CD4-positive, alpha-beta memory T cell (primary cell): ENCODE measurements around the gene CT55. TPM values are rescaled to one million over a fixed set of nuclear protein-coding genes. Genes with fewer than 3 reads are reported as not detected.
"Not testable (repeated sequence)": the region's sequence is repeated elsewhere in the genome, so short reads cannot be mapped to it uniquely, and the experiment has no call there.

ENCODE experiments used
- CTCF ChIA-PET: fragments of 350-600 bp; sonication (Branson Sonifier 250); formaldehyde crosslinking; loops from one replicate; lab custom pipeline; 2021; ENCODE audit warnings: inconsistent platforms; ENCODE audit not compliant: partially characterized antibody; lab: Charles Lee
- POLR2A ChIA-PET: fragments of 350-600 bp; sonication (Branson Sonifier 250); formaldehyde crosslinking; loops from one replicate; lab custom pipeline; 2021; ENCODE audit not compliant: partially characterized antibody; lab: Charles Lee
- DNase-seq, 5 donors: peaks; one replicate each; pipeline versions ENCODE4 v3.0.0 to v3.0.0-alpha.2; 2020 to 2022; ENCODE audit warnings: mixed read lengths in 1 of 5
- H3K27ac ChIP-seq: one replicate; pipeline ENCODE4 v1.7.0; 2013; ENCODE audit warnings: low read depth, low read length
- H3K27me3 ChIP-seq: 2 replicates; pipeline ENCODE4 v1.7.0; 2013; ENCODE audit warnings: mild to moderate bottlenecking, low read length, moderate library complexity; ENCODE audit not compliant: insufficient read depth
- H3K36me3 ChIP-seq: 2 replicates; pipeline ENCODE4 v1.7.0; 2013; ENCODE audit warnings: mild to moderate bottlenecking, low read length, moderate library complexity; ENCODE audit not compliant: insufficient read depth
- H3K4me1 ChIP-seq: 2 replicates; pipeline ENCODE4 v1.7.0; 2013; ENCODE audit warnings: mild to moderate bottlenecking, low read length, moderate library complexity; ENCODE audit not compliant: insufficient read depth
- H3K4me3 ChIP-seq, 2 donors: one replicate each; pipeline ENCODE4 v1.7.0; 2013; ENCODE audit warnings: low read length in 2 of 2, mild to moderate bottlenecking in 1 of 2
- H3K9me3 ChIP-seq, 2 donors: one replicate each; pipeline ENCODE4 v1.7.0; 2013; ENCODE audit warnings: low read length in 2 of 2, control low read depth in 1 of 2; ENCODE audit not compliant: control insufficient read depth in 1 of 2
- H3K27ac Mint-ChIP-seq, 7 donors: one replicate each; pipeline ENCODE4 v1.8.0; 2020 to 2021; ENCODE audit warnings: mixed read lengths in 7 of 7, mild to moderate bottlenecking in 6 of 7, inconsistent platforms in 3 of 7, moderate library complexity in 3 of 7
- H3K27me3 Mint-ChIP-seq, 2 donors: one replicate each; pipeline ENCODE4 v1.8.0; 2020 to 2021; ENCODE audit warnings: mixed read lengths in 2 of 2
- H3K36me3 Mint-ChIP-seq, 2 donors: one replicate each; pipeline ENCODE4 v1.8.0; 2020 to 2021; ENCODE audit warnings: mixed read lengths in 2 of 2, inconsistent platforms in 1 of 2, mild to moderate bottlenecking in 1 of 2
- H3K4me1 Mint-ChIP-seq, 4 donors: one replicate each; pipeline ENCODE4 v1.8.0; 2020 to 2021; ENCODE audit warnings: mixed read lengths in 4 of 4, mild to moderate bottlenecking in 1 of 4
- H3K4me3 Mint-ChIP-seq, 8 donors: one replicate each; pipeline ENCODE4 v1.8.0; 2020 to 2021; ENCODE audit warnings: mixed read lengths in 8 of 8, mild to moderate bottlenecking in 7 of 8, moderate library complexity in 6 of 8, inconsistent platforms in 3 of 8
- H3K9me3 Mint-ChIP-seq, 8 donors: one replicate each; pipeline ENCODE4 v1.8.0; 2020 to 2021; ENCODE audit warnings: mixed read lengths in 8 of 8, mild to moderate bottlenecking in 5 of 8, inconsistent platforms in 3 of 8, moderate library complexity in 1 of 8
- intact Hi-C: fragments of 100-400 bp; cut with micrococcal nuclease; formaldehyde crosslinking; loops from one replicate; pipeline ENCODE4 v1.15.1; 2023
- polyA plus RNA-seq, 2 donors: library from polyadenylated mRNA; unstranded; fragments of 300-500 nt; fragmentation: Illumina TruSeq; gene quantifications; one replicate each; pipeline ENCODE4 v1.2.3, GENCODE V29; 2021
- total RNA-seq, 2 experiments: library from RNA; stranded (reverse); gene quantifications; one replicate each; pipeline ENCODE4 v1.2.3, GENCODE V29; 2021

The CT55 gene
- total and polyA plus RNA-seq, 4 experiments from 2014 or later: not detected

DNA sequence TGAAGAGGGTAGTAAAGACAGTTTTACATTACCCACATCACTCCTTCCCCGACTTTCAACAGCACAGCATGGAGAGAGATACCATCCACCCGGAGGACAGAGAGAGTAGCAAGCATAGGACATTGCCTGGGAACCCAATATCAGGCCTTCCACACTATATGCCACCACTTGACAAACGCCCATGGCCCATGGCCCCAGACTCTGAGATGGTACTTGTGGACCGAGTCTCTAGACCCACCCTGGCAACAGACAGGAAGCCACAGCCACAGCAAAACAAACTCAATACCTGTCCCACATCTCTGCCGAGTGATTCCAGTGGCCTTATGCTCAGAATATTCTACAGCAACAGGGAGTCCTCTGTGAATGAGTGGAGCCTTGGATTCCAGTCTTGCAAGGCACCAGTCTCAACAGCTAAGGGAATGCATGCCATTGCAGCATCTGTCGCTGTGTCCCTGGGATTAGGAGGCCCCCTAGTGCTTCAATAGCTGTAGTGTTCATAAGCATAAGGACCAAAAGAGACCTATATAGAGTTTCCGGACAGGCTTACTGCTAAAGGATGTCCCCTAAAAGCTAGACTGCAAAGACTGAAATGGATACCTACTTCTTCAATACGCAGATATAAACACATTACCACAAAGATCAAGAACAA, 14.7 kb upstream of the CT55 start:
- Mint-ChIP-seq H3K4me1 (peaks cover 0 to 6% (median 1%) of the 10 kb centered on the region in 4 donors), H3K27me3 (peaks cover 8 to 23% of the 10 kb centered on the region in 2 donors), H3K27ac (no peak overlapping the region), H3K36me3 (no peaks in the 10 kb centered on the region), H3K9me3 (no peaks in the 10 kb centered on the region), H3K4me3 (no peak overlapping the region)
- Histone ChIP-seq H3K27me3 (no peaks in the 10 kb centered on the region), H3K4me1 (no peaks in the 10 kb centered on the region), H3K36me3 (no peaks in the 10 kb centered on the region), H3K4me3 (no peak overlapping the region), H3K27ac (no peak overlapping the region), H3K9me3 (no peaks in the 10 kb centered on the region)
- DNase-seq: peak in 4 of 5 donors; percentile 14 to 49 (median 28)
- POLR2A ChIA-PET: no interaction called here
- intact Hi-C loops: no loop called here
- CTCF ChIA-PET: interaction anchor here (1.1 kb wide), 1 partner anchor 221 kb away, joined by 3 read pairs; no protein-coding TSS in a partner anchor

DNA sequence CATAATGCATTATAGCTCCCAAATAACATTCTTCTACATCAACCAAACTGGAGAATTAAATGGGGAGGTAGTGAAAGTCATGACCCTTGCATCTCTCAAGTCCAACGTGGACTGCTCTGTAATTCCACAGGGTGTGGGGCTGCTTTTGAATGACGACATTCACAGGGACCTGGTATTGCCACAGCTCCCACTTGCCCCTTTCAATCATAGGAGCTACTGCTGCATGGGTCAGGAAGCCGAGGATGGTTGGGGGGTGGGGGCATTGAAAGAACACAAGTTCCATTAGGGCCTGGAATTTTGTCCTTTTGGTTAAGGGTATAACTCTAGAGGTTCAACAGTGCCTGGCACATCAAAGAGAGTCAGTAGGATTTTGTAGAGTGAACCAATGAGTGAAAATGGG, 7.4 kb upstream of the CT55 start:
- intact Hi-C loops: no loop called here
- H3K9me3 Mint-ChIP-seq: no peaks in the 10 kb centered on the region
- H3K9me3 ChIP-seq: no peaks in the 10 kb centered on the region
- H3K27ac ChIP-seq: no peak overlapping the region
- peaks cover 4 to 9% of the 10 kb centered on the region in 2 donors for H3K27me3 Mint-ChIP-seq
- ChIA-PET CTCF (no interaction called here), POLR2A (no interaction called here)
- no peak overlapping the region for H3K27ac Mint-ChIP-seq
- no peak overlapping the region for H3K4me3 ChIP-seq
- H3K4me1 Mint-ChIP-seq: no peaks in the 10 kb centered on the region
- H3K4me3 Mint-ChIP-seq: no peak overlapping the region
- no peak for DNase-seq
- no peaks in the 10 kb centered on the region for H3K4me1 ChIP-seq
- no peaks in the 10 kb centered on the region for H3K36me3 Mint-ChIP-seq
- no peaks in the 10 kb centered on the region for H3K36me3 ChIP-seq
- H3K27me3 ChIP-seq: no peaks in the 10 kb centered on the region

DNA sequence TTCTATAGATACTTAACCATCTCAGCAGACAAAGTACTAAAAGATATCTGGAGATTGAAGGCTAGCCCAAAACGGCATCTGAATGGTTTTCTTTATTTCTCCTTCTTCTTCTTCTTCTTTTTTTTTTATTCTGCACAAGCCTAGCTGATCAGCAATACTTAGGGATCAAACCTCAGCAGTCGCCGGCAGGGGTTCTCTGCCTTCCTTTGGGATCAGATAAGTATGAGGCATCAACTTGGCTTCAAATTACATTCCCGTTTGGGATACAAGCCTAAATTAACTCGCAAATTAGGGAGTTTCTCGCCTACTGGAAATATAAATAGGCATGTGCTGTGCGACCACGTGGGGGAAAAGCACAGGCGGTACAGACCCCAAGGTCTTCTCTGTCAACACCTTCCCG, 730 bp downstream of the CT55 start:
- peaks cover 0 to 14% of the 10 kb centered on the region in 2 donors for H3K27me3 Mint-ChIP-seq
- H3K27ac Mint-ChIP-seq: no peak overlapping the region
- no peak for DNase-seq
- no peaks in the 10 kb centered on the region for H3K9me3 ChIP-seq
- H3K9me3 Mint-ChIP-seq: peaks cover 0 to 2% (median 0%) of the 10 kb centered on the region in 8 donors
- no peaks in the 10 kb centered on the region for H3K36me3 ChIP-seq
- H3K27ac ChIP-seq: no peak overlapping the region
- ChIA-PET POLR2A (no interaction called here), CTCF (no interaction called here)
- no peaks in the 10 kb centered on the region for H3K27me3 ChIP-seq
- peaks cover 0 to 3% (median 0%) of the 10 kb centered on the region in 4 donors for H3K4me1 Mint-ChIP-seq
- no peak overlapping the region for H3K4me3 Mint-ChIP-seq
- H3K4me1 ChIP-seq: no peaks in the 10 kb centered on the region
- intact Hi-C loops: no loop called here
- no peaks in the 10 kb centered on the region for H3K36me3 Mint-ChIP-seq
- no peak overlapping the region for H3K4me3 ChIP-seq

DNA sequence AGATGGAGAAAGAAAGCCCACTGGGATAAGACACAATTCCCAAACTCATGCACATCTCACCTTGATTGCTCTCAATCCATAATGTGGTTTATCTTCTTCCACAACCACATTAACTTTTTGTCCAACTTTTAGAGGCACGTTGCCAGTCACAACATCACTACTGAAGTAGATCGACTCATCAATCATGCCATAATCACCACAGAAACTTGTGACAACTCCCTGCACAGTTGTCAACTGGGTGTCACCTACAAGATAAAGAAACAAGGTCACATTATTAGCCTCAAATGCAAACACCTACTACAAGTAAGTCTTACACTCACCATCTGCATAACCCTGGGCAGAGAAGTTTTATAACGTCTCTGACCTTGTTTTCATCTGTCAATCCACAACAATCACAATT, 1.7 kb downstream of the CT55 start:
- peaks cover 0 to 14% of the 10 kb centered on the region in 2 donors for H3K27me3 Mint-ChIP-seq
- H3K9me3 Mint-ChIP-seq, H3K27ac Mint-ChIP-seq, H3K36me3 Mint-ChIP-seq, H3K4me3 Mint-ChIP-seq, H3K9me3 ChIP-seq, H3K4me1 ChIP-seq, H3K4me1 Mint-ChIP-seq, DNase-seq, H3K36me3 ChIP-seq, POLR2A ChIA-PET, H3K27me3 ChIP-seq, CTCF ChIA-PET, H3K27ac ChIP-seq, intact Hi-C loops, H3K4me3 ChIP-seq: not testable (repeated sequence)

DNA sequence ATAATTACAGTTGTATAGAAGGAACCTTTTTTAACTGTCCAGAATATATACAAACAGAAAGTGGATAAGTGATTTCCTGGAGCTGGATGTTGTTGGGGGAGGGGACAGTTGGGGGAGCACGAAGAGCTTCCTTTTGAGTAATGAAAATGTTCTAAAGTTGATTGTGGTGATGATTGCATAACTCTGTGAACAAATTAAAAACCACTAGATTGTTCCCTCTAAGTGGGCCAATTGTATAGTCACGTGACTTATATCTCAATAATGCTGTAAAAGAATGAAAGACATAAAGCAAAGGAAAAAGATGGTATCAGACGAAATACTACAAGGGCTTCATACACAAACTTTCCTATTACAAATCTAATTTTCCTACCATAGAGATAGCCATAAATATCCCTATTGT, 2.7 kb downstream of the CT55 start:
- no peaks in the 10 kb centered on the region for H3K27me3 ChIP-seq
- no peak overlapping the region for H3K27ac Mint-ChIP-seq
- no peak overlapping the region for H3K4me3 ChIP-seq
- H3K4me1 Mint-ChIP-seq: peaks cover 0 to 3% (median 0%) of the 10 kb centered on the region in 4 donors
- H3K9me3 ChIP-seq: no peaks in the 10 kb centered on the region
- H3K9me3 Mint-ChIP-seq: peaks cover 0 to 2% (median 0%) of the 10 kb centered on the region in 8 donors
- H3K27ac ChIP-seq: no peak overlapping the region
- no peak for DNase-seq
- H3K36me3 Mint-ChIP-seq: no peaks in the 10 kb centered on the region
- peaks cover 0 to 10% of the 10 kb centered on the region in 2 donors for H3K27me3 Mint-ChIP-seq
- H3K4me1 ChIP-seq: no peaks in the 10 kb centered on the region
- intact Hi-C loops: no loop called here
- POLR2A ChIA-PET: no interaction called here
- no peaks in the 10 kb centered on the region for H3K36me3 ChIP-seq
- CTCF ChIA-PET: no interaction called here
- H3K4me3 Mint-ChIP-seq: no peak overlapping the region

DNA sequence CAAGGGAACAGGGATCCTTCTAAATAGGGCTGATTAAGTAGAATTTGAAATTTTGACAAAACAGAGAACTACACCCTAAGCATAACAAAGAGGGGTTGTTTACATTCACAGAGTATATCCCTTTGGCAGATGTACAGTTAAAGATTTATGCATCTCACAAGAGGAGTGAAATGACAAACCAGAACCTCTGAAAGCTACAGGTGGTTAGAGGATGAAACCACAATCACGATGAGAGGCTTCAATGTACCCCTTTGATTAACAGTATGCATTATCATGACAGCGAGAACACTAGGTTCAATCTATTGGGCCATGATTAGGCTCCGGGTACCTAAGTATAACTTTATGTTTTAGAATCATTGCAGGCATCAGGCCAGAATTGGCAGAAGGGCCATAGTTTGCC, 16.5 kb downstream of the CT55 start:
- POLR2A ChIA-PET, H3K27me3 Mint-ChIP-seq, H3K27me3 ChIP-seq, H3K36me3 Mint-ChIP-seq, H3K4me3 ChIP-seq, H3K4me1 ChIP-seq, CTCF ChIA-PET, H3K4me3 Mint-ChIP-seq, DNase-seq, H3K9me3 ChIP-seq, H3K27ac ChIP-seq, H3K27ac Mint-ChIP-seq, H3K36me3 ChIP-seq, H3K9me3 Mint-ChIP-seq, H3K4me1 Mint-ChIP-seq, intact Hi-C loops: not testable (repeated sequence)

DNA sequence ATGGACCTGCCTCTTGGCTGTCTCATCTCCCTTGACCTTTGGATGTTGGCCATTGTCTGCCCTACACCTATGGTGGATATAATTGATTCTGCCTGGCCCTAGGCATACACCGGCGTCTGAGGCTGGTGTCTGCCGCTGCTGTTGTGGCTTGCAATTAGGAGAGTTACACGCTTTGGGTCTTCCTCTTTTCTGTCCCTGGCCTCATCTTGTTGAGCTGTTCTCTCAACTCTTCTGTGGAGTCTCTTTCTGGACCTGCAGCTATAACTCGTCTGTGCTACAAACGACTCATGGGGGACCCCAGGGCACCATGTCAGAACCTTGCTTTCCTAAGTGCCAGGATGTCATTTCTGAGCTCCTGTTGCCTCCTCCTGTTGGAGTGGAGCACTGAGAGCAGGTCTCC, 45.1 kb downstream of the CT55 start:
- H3K27me3 ChIP-seq, H3K27ac Mint-ChIP-seq, CTCF ChIA-PET, H3K4me1 Mint-ChIP-seq, intact Hi-C loops, H3K9me3 ChIP-seq, H3K27ac ChIP-seq, POLR2A ChIA-PET, H3K36me3 ChIP-seq, DNase-seq, H3K9me3 Mint-ChIP-seq, H3K4me3 Mint-ChIP-seq, H3K4me3 ChIP-seq, H3K27me3 Mint-ChIP-seq, H3K36me3 Mint-ChIP-seq, H3K4me1 ChIP-seq: not testable (repeated sequence)
